ENCODE measurements around the gene SSRP1. TPM values are rescaled to one million over a fixed set of nuclear protein-coding genes. Genes with fewer than 3 reads are reported as not detected.

The SSRP1 gene
- total and polyA plus RNA-seq, 9 of the 15 experiments (the other 6 are each of a cell fraction or from before 2014, with no cell fraction given) = 91.1 to 416 (median 245) TPM

DNA sequence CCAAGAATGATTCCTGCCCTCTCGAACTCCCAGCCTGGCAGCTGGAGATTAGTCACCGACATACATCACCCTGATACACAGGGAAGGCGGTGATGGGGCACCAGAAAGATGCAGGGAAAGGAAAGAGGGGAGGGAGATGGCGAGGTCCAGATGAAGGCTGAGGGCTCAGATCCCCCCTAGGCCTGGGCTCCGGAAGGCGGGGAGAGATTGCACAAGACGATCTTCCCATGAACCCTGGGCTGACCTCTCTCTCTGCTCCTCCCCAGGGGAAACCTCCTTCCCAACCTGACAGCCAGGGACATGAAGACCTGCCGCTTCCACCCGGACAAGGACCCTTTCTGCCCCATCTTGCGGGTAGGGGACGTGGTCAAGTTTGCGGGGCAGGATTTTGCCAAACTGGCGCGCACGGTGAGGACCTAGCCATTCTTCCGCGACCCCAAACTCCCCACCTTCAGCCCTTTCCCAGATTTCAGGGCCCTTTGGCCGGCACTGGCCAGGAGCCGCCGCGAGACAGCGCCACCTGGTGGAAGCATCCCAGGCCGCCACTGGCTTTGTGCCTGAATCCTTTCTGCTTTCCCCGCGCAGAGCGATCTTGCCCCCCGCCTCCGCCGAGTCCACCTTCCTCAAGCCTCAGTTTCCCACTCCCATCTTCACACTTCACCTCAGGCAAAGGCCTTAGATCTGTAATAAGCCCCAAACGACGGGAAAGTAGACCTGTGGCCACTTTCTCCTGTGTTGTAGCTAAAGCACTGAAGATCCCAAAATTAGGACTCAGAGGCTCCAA lies 14.0 kb upstream of the SSRP1 start (continued):
- TF ChIP-seq NR2C1 (IDR thresholded peaks at IDR 0.05) = no peak
- peak; percentile 24; the same call in 1 of the 2 replicates for TF ChIP-seq NR2C1 (tag; IDR thresholded peaks at IDR 0.05)
- no peak for TF ChIP-seq SRSF1 (IDR thresholded peaks at IDR 0.05; ENCODE audit: low read depth, low read length)
- no peak for TF ChIP-seq HMG20B (CRISPR knock-in tag; IDR thresholded peaks at IDR 0.05)
- no peak for TF ChIP-seq ZNF282 (CRISPR knock-in tag; IDR thresholded peaks at IDR 0.05)
- no peak for TF ChIP-seq TAF9B (IDR thresholded peaks at IDR 0.05; ENCODE audit: partially characterized antibody)
- TF ChIP-seq SAFB2 (IDR thresholded peaks at IDR 0.05; ENCODE audit: borderline replicate concordance, low read depth, low read length, severe bottlenecking) = no peak
- TF ChIP-seq RFX7 (CRISPR knock-in tag; IDR thresholded peaks at IDR 0.05) = no peak
- TF ChIP-seq LCOR (CRISPR knock-in tag; IDR thresholded peaks at IDR 0.05) = no peak
- TF ChIP-seq EGR1 (conservative IDR thresholded peaks at IDR 0.05) = peak; percentile 59
- TF ChIP-seq, protein P1, sequence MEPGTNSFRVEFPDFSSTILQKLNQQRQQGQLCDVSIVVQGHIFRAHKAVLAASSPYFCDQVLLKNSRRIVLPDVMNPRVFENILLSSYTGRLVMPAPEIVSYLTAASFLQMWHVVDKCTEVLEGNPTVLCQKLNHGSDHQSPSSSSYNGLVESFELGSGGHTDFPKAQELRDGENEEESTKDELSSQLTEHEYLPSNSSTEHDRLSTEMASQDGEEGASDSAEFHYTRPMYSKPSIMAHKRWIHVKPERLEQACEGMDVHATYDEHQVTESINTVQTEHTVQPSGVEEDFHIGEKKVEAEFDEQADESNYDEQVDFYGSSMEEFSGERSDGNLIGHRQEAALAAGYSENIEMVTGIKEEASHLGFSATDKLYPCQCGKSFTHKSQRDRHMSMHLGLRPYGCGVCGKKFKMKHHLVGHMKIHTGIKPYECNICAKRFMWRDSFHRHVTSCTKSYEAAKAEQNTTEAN (CRISPR knock-in tag; IDR thresholded peaks at IDR 0.05) = no peak
- TF ChIP-seq, protein P2, sequence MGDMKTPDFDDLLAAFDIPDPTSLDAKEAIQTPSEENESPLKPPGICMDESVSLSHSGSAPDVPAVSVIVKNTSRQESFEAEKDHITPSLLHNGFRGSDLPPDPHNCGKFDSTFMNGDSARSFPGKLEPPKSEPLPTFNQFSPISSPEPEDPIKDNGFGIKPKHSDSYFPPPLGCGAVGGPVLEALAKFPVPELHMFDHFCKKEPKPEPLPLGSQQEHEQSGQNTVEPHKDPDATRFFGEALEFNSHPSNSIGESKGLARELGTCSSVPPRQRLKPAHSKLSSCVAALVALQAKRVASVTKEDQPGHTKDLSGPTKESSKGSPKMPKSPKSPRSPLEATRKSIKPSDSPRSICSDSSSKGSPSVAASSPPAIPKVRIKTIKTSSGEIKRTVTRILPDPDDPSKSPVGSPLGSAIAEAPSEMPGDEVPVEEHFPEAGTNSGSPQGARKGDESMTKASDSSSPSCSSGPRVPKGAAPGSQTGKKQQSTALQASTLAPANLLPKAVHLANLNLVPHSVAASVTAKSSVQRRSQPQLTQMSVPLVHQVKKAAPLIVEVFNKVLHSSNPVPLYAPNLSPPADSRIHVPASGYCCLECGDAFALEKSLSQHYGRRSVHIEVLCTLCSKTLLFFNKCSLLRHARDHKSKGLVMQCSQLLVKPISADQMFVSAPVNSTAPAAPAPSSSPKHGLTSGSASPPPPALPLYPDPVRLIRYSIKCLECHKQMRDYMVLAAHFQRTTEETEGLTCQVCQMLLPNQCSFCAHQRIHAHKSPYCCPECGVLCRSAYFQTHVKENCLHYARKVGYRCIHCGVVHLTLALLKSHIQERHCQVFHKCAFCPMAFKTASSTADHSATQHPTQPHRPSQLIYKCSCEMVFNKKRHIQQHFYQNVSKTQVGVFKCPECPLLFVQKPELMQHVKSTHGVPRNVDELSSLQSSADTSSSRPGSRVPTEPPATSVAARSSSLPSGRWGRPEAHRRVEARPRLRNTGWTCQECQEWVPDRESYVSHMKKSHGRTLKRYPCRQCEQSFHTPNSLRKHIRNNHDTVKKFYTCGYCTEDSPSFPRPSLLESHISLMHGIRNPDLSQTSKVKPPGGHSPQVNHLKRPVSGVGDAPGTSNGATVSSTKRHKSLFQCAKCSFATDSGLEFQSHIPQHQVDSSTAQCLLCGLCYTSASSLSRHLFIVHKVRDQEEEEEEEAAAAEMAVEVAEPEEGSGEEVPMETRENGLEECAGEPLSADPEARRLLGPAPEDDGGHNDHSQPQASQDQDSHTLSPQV (IDR thresholded peaks at IDR 0.05) = no peak
- TF ChIP-seq MTF1 (CRISPR knock-in tag; IDR thresholded peaks at IDR 0.05; ENCODE audit: borderline replicate concordance) = no peak
- no peak for TF ChIP-seq TCF7L2 (IDR thresholded peaks at IDR 0.05; ENCODE audit: low read depth, low read length)
- no peak for TF ChIP-seq HDAC6 (IDR thresholded peaks at IDR 0.05; ENCODE audit: low read depth, low read length)
- no peak for TF ChIP-seq SAFB (IDR thresholded peaks at IDR 0.05; ENCODE audit: borderline replicate concordance, low read depth, low read length)
- TF ChIP-seq, protein P3, sequence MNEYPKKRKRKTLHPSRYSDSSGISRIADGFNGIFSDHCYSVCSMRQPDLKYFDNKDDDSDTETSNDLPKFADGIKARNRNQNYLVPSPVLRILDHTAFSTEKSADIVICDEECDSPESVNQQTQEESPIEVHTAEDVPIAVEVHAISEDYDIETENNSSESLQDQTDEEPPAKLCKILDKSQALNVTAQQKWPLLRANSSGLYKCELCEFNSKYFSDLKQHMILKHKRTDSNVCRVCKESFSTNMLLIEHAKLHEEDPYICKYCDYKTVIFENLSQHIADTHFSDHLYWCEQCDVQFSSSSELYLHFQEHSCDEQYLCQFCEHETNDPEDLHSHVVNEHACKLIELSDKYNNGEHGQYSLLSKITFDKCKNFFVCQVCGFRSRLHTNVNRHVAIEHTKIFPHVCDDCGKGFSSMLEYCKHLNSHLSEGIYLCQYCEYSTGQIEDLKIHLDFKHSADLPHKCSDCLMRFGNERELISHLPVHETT (CRISPR knock-in tag; conservative IDR thresholded peaks at IDR 0.05 in 1 of 2, IDR thresholded peaks at IDR 0.05 in 1 of 2) = no peak
- TF ChIP-seq ZKSCAN1 (IDR thresholded peaks at IDR 0.05; ENCODE audit: low read depth, low read length) = no peak
- TF ChIP-seq, protein P4, sequence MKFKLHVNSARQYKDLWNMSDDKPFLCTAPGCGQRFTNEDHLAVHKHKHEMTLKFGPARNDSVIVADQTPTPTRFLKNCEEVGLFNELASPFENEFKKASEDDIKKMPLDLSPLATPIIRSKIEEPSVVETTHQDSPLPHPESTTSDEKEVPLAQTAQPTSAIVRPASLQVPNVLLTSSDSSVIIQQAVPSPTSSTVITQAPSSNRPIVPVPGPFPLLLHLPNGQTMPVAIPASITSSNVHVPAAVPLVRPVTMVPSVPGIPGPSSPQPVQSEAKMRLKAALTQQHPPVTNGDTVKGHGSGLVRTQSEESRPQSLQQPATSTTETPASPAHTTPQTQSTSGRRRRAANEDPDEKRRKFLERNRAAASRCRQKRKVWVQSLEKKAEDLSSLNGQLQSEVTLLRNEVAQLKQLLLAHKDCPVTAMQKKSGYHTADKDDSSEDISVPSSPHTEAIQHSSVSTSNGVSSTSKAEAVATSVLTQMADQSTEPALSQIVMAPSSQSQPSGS (CRISPR knock-in tag; IDR thresholded peaks at IDR 0.05) = no peak

Measured in K562 (cell line).